Stimulated activated CD4-positive, alpha-beta T cell treated with anti-CD3 and anti-CD28 coated beads, Interleukin-4, amount 100 ng/mL, for 4 hours (primary cell): ENCODE results near the gene TUBGCP6.
A peak's percentile ranks its signal among the peaks of the same experiment; 100 is the strongest.
"Not testable (repeated sequence)": the region's sequence is repeated elsewhere in the genome, so short reads cannot be mapped to it uniquely, and the experiment has no call there.

Experiments
- DNase-seq, 2 experiments: peaks; one replicate each; pipeline ENCODE4 v3.0.0-alpha.2; 2020

Gene TUBGCP6

DNA sequence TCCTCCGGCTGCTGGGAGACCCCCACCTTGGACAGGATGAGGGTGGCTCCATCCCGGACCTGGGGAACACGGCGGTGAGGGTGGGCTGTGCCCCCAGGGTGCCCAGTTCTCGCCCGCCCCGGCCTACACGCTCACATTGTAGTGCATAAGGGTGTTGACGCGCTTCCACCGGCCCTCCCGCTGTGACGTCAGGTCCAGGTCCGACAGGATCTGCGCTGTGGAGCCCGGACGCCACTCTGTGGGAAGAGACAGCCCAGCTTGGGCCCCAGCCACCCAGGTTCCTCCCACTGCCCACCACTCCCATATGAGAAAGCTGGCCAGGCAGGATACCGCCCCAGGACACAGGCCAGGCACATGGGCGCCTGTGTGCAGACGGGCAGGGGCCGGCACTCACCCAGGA is 33.6 kb upstream of the TUBGCP6 start:
- DNase-seq = no peak

DNA sequence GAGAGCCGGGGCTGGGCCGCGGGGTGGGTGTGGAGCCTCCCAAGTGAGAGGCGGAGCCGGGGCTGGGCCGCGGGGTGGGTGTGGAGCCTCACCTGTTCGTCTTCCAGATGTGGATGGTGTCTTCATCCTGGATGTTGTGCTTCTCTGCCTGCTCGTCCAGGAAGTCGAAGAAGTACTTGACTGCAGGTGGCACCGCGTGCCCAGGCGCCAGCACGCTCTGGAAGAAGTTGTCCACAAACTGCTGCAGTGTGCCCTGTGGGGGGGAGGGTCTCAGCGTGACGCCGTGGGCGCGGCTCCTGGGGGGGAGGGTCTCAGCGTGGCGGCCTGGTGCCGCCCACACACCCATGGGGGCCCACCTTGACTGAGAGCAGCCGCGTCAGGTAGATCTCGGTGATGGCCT is 32.9 kb upstream of the TUBGCP6 start:
- no peak for DNase-seq

DNA sequence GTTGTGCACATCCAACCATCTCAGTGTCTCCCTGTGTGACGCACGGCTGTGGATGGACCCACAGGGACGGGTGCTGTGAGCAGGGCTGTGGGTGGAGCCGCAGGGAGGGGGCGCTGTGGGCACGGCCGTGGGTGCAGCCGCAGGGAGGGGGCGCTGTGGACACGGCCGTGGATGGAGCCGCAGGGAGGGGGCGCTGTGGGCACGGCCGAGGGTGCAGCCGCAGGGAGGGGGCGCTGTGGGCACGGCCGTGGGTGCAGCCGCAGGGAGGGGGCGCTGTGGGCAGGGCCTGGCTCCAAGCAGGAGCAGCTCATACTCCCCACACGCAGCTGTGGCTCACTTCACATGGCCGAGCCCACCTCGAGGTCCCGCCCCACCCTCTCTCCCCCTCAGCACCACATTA is 31.3 kb upstream of the TUBGCP6 start:
- peak in 1 of 2 experiments; percentile 13 for DNase-seq

DNA sequence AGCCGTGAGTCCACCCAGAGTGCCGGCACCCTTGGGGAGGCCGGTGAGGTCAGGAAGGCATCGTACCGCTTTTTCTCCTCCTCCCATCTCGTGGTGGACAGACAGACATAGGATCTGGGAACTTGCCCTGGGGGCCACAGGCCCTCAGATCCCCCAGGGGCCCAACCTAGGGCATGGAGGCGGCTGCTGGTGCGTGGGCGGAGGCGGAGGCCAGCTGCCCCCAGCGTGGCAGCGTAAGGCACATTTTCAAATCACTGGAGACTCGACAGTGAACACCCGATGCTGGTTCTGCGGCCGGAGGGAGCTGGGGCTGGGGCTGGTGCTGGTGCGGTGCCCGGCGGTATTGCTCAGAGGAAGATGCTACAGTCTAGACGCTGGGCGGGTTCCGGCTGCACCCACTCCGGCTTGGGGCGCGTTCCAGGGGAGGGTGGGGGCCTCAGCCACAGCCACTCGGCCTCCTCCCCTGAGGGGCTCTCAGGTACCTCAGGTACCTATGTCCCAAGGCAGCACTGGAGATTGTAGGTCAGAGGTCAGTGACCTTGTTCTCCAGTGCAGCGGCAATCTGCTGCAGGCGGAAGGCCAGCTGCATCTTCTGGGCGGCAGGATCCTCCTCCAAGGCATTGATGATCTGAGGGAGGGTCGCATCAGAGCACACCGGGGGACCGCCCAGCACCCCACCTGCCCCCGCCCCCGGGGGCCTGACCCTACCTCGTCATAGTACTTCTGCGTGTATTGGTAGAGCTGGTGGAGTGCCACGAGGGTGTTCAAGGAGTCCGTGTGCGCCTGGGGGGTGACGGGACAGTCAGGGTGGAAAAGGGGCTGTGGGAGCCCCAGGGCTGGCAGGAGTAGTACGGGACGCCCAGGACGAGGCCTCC is 30.6 kb upstream of the TUBGCP6 start:
- DNase-seq = no peak

DNA sequence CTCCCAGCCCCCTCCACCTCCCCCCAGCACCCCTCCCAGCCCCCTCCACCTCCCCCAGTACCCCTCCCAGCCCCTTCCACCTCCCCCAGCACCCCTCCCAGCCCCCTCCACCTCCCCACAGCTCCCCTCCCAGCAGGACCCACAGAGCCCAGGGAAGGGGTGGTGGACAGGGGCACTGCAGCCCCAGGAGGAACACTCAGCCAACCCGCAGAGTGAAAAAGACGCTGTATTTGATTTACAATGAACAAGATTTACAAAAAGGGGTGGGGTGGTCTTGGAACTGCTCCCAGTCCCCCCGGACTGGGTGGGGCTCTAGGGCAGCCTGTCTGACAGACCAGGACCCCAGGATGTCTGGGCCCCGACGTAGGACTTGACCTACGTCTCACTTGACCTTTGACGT is 29.9 kb upstream of the TUBGCP6 start:
- no peak for DNase-seq

DNA sequence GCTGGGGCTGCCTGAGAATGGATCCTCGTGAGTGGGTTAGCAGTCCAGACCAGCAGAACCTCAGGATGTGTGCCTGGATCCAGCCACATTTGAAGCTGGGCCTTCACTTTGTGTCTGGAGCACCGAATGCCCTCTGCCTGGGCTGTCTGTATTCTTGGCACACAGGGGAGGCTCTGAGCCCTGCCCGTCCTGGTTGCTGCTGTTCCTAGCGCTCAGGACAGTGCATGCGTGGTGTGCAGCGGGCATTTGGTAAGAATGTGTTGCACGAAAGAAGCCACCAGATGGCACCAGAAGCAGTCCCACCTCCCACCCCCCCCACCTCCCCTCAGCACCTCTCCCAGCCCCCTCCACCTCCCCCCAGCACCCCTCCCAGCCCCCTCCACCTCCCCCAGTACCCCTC is 29.5 kb upstream of the TUBGCP6 start:
- DNase-seq = peak; percentile 20 to 40

DNA sequence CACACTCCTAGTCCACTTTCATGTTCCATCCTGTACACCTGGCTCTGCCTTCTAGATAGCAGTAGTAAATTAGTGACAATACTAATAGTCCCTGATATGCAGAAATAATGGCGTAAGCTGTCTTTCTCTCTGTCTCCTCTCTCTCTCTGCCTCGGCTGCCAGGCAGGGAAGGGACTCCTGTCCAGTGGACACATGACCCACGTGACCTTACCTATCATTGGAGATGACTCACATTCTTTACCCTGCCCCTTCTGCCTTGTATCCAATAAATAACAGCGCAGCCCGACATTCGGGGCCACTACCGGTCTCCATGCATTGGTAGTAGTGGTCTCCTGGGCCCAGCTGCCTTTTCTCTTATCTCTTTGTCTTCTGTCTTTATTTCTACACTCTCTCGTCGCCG is 29.0 kb upstream of the TUBGCP6 start:
- DNase-seq = not testable (repeated sequence)

DNA sequence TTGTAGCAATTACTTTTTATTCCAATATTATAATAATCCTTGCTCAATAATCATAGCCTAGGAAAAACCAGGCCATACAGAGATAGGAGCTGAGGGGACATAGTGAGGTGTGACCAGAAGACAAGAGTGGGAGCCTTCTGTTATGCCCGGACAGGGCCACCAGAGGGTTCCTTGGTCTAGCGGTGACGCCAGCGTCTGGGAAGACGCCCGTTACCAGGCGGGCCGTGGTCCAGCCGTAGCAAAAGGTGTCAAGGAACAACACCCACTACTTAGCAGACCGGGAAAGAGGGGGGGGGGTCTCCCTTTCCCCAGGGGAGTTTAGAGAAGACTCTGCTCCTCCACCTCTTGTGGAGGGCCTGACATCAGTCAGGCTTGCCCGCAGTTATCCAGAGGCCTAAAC is 28.5 kb upstream of the TUBGCP6 start:
- DNase-seq = not testable (repeated sequence)

DNA sequence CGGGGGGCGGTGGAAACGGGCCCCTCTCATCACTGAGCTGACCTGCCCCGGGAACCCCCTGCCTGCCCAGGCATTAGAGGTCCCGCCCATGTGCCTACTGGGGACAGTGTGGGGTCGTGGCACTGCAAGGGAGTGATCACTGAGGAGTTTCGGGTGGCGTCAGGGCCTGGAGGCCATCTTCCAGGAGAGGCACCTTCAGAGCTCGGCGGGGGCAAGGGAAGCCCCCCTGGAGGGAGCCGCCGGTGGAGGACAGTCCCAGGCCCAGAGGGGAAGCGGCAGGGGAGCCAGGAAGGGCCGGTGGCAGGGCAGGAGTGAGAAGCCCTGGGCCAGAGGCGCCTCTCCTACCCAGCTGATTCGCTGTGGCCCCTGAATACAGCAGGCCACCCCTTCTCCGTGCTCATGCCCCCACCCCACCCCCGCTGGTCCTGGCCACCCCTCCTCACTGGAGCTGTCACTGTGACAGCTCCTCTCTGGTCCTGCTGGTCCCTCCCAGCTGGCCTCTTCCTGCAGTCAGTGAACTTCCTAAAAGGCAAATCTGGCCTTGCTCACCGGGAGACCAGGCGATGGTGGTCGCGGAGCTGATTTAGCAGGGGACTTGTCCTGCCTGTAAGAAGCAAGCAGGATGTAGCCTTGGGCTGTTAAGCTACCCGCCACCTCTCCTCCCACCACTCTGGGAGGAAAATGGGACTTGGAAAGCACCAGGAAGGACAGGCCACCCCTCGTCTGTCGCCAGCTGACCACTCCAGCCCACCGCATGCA is 27.4 kb upstream of the TUBGCP6 start:
- no peak for DNase-seq

DNA sequence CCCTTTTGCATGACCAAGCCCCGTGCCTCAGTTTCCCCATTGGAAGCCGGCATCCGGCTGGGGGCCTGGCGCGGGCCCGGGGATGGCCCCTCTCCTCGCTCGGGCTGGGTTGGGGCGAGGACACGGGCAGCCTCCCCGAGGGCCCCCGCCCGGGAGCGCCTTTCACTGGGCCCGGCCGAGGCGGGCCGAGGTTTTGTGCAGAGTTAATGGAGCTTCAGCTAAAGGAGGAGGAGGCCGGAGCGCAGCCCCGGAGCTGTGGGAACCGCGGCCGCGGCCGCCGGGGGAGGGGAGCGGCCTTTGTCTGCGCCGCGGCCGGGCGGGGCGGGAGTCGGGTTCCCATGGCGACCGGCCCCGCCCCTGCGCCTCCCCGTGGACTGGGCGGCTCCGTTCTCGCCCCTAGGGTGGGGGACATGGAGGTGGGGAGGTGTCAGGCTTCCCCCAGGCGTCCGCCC is 26.7 kb upstream of the TUBGCP6 start:
- DNase-seq = peak; percentile 44 to 68

DNA sequence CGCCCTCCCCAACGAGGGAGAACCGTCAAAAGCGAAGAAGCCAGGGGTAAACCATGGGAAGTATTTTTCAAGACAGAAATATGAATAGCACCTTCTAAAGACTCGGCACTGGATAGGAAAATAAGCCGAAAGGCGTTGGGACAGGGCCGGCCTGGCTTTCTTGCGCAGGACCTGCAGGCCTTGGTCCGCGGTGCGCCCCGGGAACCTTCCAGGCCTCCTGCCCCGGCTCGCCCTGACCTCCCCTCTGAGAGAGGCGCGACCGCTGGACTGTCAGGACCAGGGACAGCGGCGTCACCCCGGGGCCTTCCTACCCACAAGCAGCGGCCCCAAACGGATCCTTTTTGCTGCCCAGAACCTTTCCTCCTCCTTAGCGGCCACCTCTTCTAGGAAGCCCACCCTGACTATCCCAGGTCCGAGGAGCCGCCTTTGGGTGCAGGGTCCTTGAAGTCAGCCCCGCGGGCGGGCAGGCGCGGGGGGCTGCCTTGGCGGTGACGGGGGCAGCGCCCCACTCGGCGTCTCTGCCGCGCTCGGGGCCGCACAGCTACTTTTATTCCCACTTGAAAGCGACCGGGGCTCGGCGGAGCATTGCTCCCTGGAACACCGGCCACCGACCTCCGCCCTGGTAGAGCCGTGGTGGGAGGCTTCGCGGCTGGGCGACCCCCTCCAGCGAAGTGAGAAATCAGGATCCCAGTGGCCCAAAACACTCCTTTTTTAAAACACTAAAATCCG is 26.0 kb upstream of the TUBGCP6 start:
- peak; percentile 40 to 65 for DNase-seq

DNA sequence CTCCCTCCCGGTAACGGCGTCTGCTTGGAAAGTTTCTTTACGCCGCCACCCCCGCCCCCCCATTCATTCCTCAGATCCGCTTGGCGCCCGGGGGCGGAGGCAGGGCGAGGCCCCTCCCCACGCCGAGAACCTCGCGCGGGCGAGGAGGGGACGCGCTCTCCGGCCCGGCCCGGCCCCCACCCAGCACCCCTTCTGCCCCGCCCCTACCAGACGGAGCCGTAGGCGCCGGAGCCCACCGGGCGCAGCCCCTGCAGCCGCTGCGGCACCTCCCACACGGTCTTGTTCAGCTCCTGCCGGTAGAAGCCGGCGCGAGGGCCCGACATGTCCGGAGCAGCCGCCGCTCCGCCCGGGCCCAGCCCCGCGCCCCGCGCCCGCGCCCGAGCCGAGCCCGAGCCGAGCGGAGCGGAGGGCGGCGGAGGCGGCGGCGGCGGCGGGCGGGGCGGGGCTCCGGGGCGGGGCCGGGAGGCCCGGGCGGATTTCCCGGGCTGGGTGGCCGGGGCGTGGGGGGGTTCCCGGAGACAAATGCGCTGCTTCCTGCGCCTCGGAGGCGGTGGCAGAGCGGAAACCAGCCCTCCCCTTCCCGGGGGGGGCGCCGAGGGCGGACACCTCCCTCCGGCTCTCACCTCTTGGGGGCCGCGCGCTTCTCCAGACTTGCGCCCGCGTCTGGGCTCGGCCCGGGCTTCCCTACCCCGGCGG is 25.3 kb upstream of the TUBGCP6 start, which contains the start of gene MAPK11:
Gene MAPK11 (minus strand): TSS at position 411 of the 696 bp plus-strand sequence. CDS start 88 bp downstream, at position 323.
- peak; percentile 77 to 78 for DNase-seq

DNA sequence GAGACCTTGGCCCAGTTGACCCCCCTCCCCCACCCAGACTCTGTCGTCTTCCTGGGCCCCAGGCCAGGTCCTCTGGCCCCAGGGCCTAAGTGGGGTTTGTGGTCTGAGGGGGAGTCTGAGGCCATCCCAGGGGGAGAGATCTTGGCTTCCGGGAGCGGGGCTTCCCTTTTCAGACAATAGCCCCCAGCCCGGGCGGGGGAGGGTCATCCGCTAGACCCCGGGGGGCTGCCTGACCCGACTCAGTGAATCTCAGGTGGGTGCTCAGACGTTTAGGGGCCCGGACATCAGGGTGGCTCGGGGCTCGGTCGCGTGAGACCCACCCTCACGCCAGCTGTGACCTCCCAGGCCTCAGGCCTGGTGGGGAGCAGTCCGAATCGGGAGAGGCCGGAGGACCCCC is 24.7 kb upstream of the TUBGCP6 start:
- no peak for DNase-seq

DNA sequence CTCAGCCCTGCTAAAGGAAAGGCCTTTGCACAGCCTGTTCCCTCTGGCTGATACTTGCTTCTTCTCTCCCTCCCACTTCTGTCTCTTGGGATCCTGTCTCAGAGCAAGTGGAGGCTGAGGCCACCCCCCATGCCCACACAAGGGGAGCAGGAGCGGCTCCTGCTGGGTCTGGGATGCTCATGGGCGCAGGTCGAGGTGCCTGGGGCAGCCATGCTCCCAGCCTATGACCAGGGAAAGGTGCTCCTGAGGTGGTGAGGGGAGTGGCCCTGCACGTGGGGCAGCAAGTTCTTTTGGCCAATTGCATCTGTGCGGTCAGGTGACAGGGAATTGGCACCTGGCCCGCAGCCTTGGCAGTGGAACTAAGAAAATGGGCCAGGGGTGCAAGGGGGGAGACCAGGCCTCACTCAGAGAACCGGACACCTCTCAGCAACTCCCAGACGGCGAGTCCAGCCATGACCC is 23.9 kb upstream of the TUBGCP6 start:
- DNase-seq = no peak

DNA sequence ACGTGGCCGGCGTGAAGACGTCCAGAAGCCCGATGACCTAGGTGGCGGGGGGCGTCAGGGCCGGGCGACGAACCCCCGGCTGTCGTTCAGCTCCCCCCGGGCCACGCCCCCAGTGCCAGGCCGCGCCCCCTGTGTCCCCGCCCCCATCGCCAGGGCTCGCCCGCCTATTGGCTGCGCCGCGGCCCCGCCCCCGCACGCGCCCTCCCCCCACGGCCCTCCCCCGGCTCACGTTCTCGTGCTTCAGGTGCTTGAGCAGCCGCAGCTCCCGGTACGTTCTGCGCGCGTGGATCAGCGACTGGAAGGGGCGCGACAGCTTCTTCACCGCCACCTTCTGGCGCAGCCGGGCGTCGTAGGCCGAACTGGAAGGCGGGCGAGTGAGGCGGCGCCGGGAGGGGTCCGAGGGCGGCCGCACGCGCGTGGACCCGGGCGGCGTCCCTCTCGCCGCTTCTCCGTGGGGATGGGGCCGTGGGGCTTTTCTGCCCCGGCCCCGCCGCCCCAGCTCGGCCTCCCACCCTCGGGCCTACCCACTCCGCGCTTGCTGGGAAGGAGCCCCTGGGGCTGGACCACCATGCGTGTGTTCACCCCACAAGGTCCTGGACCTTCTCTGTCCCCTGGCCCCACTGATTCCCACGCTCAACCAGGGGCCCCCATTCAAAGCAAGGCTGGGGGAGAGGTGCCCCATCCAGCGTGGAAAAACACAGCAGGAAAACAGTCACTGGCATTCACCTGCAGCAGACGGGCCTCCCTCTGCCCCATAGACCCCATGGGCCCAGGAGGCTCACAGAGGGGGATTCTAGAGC is 23.0 kb upstream of the TUBGCP6 start:
- DNase-seq = peak; percentile 54 to 57

DNA sequence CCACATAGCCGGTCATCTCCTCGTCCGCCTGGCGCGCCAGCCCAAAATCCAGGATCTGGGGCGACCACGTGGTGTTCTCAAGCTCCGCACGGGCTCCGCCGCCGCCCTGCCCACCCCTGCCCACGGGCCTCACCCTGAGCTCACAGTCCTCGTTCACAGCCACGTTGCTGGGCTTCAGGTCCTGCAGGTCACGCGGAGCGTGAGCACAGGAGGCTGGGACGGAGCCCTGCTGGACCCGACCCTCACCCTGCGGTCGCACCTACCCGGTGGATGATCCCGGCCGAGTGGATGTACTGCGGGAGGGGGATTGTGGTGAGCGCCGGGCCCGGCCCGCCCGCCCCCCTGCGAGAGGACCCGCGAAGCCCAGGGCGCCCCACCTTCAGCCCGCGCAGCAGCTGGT is 22.2 kb upstream of the TUBGCP6 start:
- no peak for DNase-seq

DNA sequence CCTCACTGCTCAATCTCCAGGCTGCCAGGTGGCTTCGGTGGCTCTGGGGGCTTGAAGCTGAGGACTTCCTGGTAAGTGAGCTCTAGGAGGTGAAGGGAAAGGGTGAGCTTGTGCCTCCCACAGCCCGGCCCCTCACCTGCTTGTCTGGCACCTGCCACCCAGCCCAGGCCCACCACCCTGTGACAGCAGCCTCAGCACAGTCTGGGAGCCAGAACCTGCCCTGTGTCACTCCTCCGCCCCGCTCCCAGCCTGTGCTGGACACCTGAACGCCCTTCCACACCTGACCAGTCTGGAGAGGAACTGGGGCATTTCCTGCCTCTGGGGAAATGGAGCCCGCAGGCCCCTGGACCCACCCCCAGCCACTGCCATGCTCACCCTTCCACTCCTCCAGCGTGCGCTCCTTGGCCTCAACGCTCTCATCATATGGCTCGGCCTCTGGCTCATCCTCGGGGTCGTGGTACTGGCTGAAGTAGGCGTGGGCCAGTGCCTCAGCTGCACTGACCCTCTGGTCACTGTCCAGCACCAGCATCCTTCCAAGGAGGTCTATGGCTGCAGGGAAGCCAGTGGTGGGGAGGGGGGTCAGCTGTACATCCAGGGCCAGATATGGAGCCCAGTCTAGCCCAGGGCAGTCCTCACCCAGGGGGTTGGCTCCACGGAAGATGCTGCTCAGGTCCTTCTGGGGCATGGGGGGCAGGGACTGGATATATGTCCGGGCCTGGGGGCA is 20.3 kb upstream of the TUBGCP6 start:
- DNase-seq = no peak

DNA sequence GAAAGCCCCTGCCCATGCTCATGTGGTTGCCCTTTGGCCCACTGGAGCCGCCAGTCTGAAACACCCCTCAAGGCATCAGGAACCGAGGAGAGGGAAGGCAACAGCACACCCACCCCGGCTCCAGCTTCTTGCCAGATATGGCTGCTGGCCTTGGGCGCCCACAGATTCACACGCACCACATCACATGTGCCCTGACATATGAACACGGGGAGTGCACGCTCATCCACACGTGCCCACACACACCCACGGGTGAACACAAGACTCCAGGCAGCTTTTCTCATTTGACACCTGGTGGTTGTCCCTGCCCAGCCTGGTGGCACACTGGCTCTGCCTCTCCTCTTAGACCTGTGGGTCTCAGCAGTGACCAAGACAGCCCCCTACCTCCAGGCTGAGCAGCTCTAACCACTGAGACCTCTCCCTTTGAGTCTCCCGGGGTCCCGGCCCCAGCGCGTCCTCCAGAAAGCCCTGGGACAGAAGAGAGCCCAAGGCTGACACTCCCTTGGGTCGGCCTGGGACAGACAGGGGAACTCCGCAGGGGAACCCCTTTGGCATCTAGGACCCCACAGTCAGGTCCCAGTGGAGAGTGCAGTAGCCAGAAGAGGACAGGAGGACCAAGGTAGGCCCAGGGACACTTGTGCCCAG is 19.4 kb upstream of the TUBGCP6 start:
- DNase-seq = peak in 1 of 2 experiments; percentile 17

DNA sequence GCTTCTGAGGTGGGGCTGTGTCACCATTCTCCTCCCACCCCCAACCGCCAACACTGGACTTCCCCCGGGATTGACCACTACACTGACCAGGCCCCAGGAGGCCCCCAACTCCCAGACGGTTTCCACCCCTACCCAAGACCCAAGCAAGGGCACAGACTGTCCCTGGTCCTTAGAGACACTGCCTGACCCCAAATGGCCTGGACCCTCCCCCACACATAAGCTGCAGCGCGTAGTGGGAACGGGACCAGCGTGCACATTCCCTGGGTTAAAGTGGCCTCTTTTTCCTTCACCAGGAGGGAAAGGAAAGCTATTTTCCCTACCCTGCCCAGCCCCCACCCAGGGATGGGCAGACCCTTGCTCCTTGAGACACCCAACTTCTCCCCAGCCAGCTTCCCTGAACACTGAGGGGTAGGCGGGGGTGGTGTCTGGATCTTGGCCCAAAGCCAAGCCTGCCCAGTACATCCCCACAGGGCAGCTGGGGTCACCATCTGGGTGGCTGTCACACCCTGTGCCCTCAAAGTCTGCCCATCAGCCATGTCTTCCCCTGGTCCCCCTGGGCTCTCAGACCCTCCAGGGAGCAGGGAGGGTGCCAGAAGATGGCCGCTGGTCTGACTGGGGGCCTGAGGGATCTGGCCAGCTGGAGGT is 18.3 kb upstream of the TUBGCP6 start:
- no peak for DNase-seq

DNA sequence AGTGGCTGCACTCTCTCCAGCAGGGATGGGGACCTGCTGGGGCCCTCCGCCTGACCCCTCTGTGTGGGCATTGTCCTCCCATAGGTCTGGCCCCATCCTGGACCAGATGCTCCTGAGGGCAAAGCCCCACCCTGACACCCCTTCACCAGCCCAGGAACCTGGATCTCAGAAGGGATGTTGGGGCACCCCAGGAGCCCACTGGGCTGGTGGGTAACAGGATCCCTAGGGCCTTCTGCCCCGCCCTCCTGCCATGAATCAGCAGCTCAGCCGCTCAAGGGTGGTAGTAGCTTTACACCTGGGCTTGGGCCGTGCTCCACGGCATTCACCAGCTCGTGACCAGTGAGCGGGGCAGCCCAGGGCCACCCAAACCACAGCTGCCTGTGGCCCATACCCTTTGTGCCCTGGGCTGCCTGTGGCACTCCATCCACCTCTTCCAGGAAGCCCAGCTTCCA is 17.7 kb upstream of the TUBGCP6 start:
- no peak for DNase-seq
